OCI-LY7 (cell line): Measurements from ENCODE around the gene C22orf31. TPM values are rescaled to one million over a fixed set of nuclear protein-coding genes. Genes with fewer than 3 reads are reported as not detected.

Experiments
- BruUV-seq: library from RNA; stranded (reverse); fragments of 400-500 nt; replicated peaks from 2 replicates; lab custom pipeline; 2021; lab: Mats Ljungman, UMichigan
- CTCF ChIA-PET: fragments of 300-600 bp; sonication (Branson Sonifier 250); formaldehyde crosslinking; loops from one replicate; lab custom pipeline; 2022; ENCODE audit warnings: antibody characterized with exemption; ENCODE audit not compliant: unreplicated experiment; lab: Charles Lee
- POLR2A ChIA-PET: fragments of 300-600 bp; sonication (Branson Sonifier 250); formaldehyde crosslinking; loops from one replicate; lab custom pipeline; 2022; ENCODE audit warnings: antibody characterized with exemption; lab: Charles Lee
- DNase-seq: peaks from one replicate; pipeline ENCODE4 v3.0.0-alpha.2; 2015; ENCODE audit warnings: low spot score
- H2AFZ ChIP-seq: fragments of 200-600 bp; sonication (generic), shearing (Covaris generic); 2 replicates; pipeline ENCODE4 v1.6.1; 2014; ENCODE audit warnings: mild to moderate bottlenecking, antibody characterized with exemption, low read length, moderate library complexity
- H3K27ac ChIP-seq: fragments of 200-600 bp; sonication (generic); 2 replicates; pipeline ENCODE4 v1.5.1; 2014; ENCODE audit warnings: mixed run types, low read depth, mild to moderate bottlenecking, moderate library complexity, low read length, inconsistent platforms; ENCODE audit not compliant: poor library complexity, severe bottlenecking
- H3K36me3 ChIP-seq: fragments of 200-600 bp; sonication (generic); 2 replicates; pipeline ENCODE4 v1.6.1; 2014; ENCODE audit warnings: mild to moderate bottlenecking, antibody characterized with exemption, low read length, moderate library complexity, mixed read lengths; ENCODE audit not compliant: insufficient read depth
- H3K4me1 ChIP-seq: fragments of 200-600 bp; sonication (generic); 2 replicates; pipeline ENCODE4 v1.5.1; 2014; ENCODE audit warnings: mild to moderate bottlenecking, low read length; ENCODE audit not compliant: insufficient read depth, poor library complexity, severe bottlenecking
- H3K4me2 ChIP-seq: fragments of 200-600 bp; sonication (generic); 2 replicates; pipeline ENCODE4 v1.6.1; 2014; ENCODE audit warnings: mild to moderate bottlenecking, low read length
- H3K4me3 ChIP-seq: fragments of 200-600 bp; sonication (generic); 2 replicates; pipeline ENCODE4 v1.5.1; 2014; ENCODE audit warnings: mild to moderate bottlenecking, low read depth, low read length; ENCODE audit not compliant: poor library complexity, severe bottlenecking
- H3K79me2 ChIP-seq: fragments of 200-600 bp; sonication (generic); 2 replicates; pipeline ENCODE4 v1.6.1; 2016; ENCODE audit warnings: low read depth, mild to moderate bottlenecking, low read length, moderate library complexity, mixed read lengths; ENCODE audit not compliant: insufficient read depth
- H3K9me2 ChIP-seq: fragments of 200-600 bp; sonication (generic); 2 replicates; pipeline ENCODE4 v1.6.1; 2016; ENCODE audit warnings: mild to moderate bottlenecking, low read length, mixed read lengths; ENCODE audit not compliant: insufficient read depth
- H3K9me3 ChIP-seq: fragments of 200-600 bp; sonication (generic); 2 replicates; pipeline ENCODE4 v1.6.1; 2014; ENCODE audit warnings: mild to moderate bottlenecking, mixed run types, low read length, mixed read lengths
- H4K20me1 ChIP-seq: fragments of 200-600 bp; sonication (generic); 2 replicates; pipeline ENCODE4 v1.6.1; 2014; ENCODE audit warnings: mild to moderate bottlenecking, antibody characterized with exemption, low read length, moderate library complexity, mixed read lengths; ENCODE audit not compliant: insufficient read depth
- CTCF ChIP-seq: fragments of 200-600 bp; sonication (generic); conservative IDR thresholded peaks from 2 replicates; pipeline ENCODE4 v1.5.1; 2014; ENCODE audit warnings: mild to moderate bottlenecking, antibody characterized with exemption, low read length, moderate library complexity, mixed read lengths
- EZH2phosphoT487 ChIP-seq: fragments of 200-600 bp; sonication (generic); IDR thresholded peaks from 2 replicates; pipeline ENCODE4 v1.6.1; 2018; ENCODE audit warnings: low read depth, borderline replicate concordance, mild to moderate bottlenecking, mixed run types, antibody characterized with exemption, low read length, moderate library complexity, mixed read lengths
- intact Hi-C: fragments of 100-400 bp; cut with micrococcal nuclease; formaldehyde crosslinking; loops from one replicate; pipeline ENCODE4 v1.10.0; 2022; ENCODE audit not compliant: unreplicated experiment
- total RNA-seq, 2 experiments: library from RNA; depleted of rRNA in 1 of 2; stranded (reverse); fragments of >200 nt in 1 of 2; shearing (Covaris generic) in 1 of 2; gene quantifications; 2 replicates each; pipeline ENCODE4 v1.2.3, GENCODE V29; 2014 to 2022

The C22orf31 gene
- total RNA-seq, 2 experiments from 2014 or later: not detected

GRCh38 chr22:29037340-29037932 is 24.2 kb downstream of the C22orf31 start:
- DNase-seq: no peak
- H3K4me2 ChIP-seq: no peak overlapping the region
- intact Hi-C loops: no loop called here
- POLR2A ChIA-PET: interaction anchor here (0.7 to 1.1 kb wide), 2 partner anchors 14 to 192 kb away, joined by 3 to 4 read pairs; no protein-coding TSS in a partner anchor
- CTCF ChIA-PET: no interaction called here
- H3K4me1 ChIP-seq: no peaks in the 10 kb centered on the region
- H3K4me3 ChIP-seq: no peak overlapping the region
- H2AFZ ChIP-seq: no peak overlapping the region
- H3K27ac ChIP-seq: no peak overlapping the region
- no peaks in the 10 kb centered on the region for H3K9me3 ChIP-seq
- no TSS peak for BruUV-seq
- no peaks in the 10 kb centered on the region for H3K9me2 ChIP-seq
- TF ChIP-seq EZH2phosphoT487 (no peak), CTCF (no peak)
- no peaks in the 10 kb centered on the region for H3K79me2 ChIP-seq
- H4K20me1 ChIP-seq: no peaks in the 10 kb centered on the region; the same call in 1 of the 2 replicates
- no peaks in the 10 kb centered on the region for H3K36me3 ChIP-seq

GRCh38 chr22:29032584-29032983 is 29.0 kb downstream of the C22orf31 start:
- no peak for TF ChIP-seq EZH2phosphoT487
- TF ChIP-seq CTCF: no peak

GRCh38 chr22:29032014-29032475 is 29.6 kb downstream of the C22orf31 start:
- DNase-seq: no peak
- no peak overlapping the region for H2AFZ ChIP-seq
- H3K36me3 ChIP-seq: no peaks in the 10 kb centered on the region
- no peak overlapping the region for H3K4me3 ChIP-seq
- H4K20me1 ChIP-seq: no peaks in the 10 kb centered on the region
- ChIA-PET POLR2A (interaction anchor here (0.7 kb wide), 2 partner anchors 346 to 397 kb away, joined by 3 read pairs; no protein-coding TSS in a partner anchor), CTCF (no interaction called here)
- H3K79me2 ChIP-seq: no peaks in the 10 kb centered on the region
- no peaks in the 10 kb centered on the region for H3K4me1 ChIP-seq
- intact Hi-C loops: no loop called here
- H3K27ac ChIP-seq: no peak overlapping the region
- H3K4me2 ChIP-seq: no peak overlapping the region
- no peaks in the 10 kb centered on the region for H3K9me3 ChIP-seq
- no peaks in the 10 kb centered on the region for H3K9me2 ChIP-seq
- TF ChIP-seq EZH2phosphoT487 (no peak), CTCF (no peak)
- no TSS peak for BruUV-seq

More at GRCh38 chr22:29032584-29032983, 29.0 kb downstream of the C22orf31 start:
- Histone ChIP-seq H3K4me2 (no peak overlapping the region), H3K4me1 (no peaks in the 10 kb centered on the region), H3K9me3 (no peaks in the 10 kb centered on the region), H4K20me1 (no peaks in the 10 kb centered on the region), H2AFZ (no peak overlapping the region), H3K79me2 (no peaks in the 10 kb centered on the region), H3K9me2 (no peaks in the 10 kb centered on the region), H3K27ac (no peak overlapping the region), H3K36me3 (no peaks in the 10 kb centered on the region), H3K4me3 (no peak overlapping the region)
- POLR2A ChIA-PET: interaction anchor here (0.7 kb wide), 2 partner anchors 347 to 397 kb away, joined by 3 read pairs; no protein-coding TSS in a partner anchor
- no TSS peak for BruUV-seq
- intact Hi-C loops: no loop called here
- CTCF ChIA-PET: no interaction called here
- no peak for DNase-seq
